HL-60/S4 (cell line): ENCODE data around the gene PRDM16.

Experiments
- in situ Hi-C: fragments of 300-500 bp; cut with MboI; formaldehyde crosslinking; loops from 2 replicates; pipeline ENCODE4 v1.14.3; 2022; ENCODE audit warnings: low sequenced_read_pairs

Gene PRDM16

GRCh38 chr1:3360646-3361257, 291.7 kb downstream of the PRDM16 start:
- in situ Hi-C loops = no loop called here

DNA sequence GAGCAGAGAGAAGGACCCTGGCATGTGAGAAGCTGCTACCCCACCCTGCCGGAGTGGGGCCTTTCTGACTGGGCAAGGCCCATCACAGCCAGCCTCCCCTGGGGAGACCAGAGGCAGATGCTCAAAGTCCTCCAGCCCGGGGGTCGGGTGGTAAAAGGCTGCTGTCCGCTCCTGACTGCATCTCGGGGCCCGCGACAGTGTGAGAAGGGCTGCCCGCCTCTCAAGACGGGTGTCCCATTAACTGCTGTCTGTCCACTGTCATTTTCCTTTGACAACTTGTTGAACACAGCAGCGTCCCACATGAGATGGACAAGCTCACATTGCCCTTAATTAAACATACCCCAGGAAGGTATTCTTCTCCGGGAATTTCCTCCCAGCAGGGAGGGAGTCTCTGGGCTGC, 294.0 kb downstream of the PRDM16 start:
- in situ Hi-C loops = no loop called here

DNA sequence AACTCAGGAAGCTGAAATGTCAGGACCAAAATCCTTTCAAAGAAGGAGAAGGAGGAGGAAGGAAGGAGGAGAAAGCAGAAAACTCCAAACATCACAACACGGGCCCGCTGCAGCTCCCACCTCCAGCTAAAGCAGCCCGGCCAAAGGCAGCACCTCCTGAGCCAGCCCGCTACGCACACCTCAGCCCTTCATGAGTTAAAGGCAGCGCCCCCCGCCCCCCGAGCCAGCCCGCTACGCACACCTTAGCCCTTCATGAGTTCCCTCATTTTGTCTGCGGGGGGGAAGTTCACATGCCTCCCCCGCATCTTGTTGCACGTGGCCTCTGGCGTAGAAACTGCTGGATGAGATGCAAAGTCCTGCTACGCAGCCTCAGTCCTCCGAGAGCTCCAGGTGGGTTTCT, 294.8 kb downstream of the PRDM16 start:
- in situ Hi-C loops = no loop called here

GRCh38 chr1:3364551-3364950, 295.5 kb downstream of the PRDM16 start:
- in situ Hi-C loops = no loop called here

DNA sequence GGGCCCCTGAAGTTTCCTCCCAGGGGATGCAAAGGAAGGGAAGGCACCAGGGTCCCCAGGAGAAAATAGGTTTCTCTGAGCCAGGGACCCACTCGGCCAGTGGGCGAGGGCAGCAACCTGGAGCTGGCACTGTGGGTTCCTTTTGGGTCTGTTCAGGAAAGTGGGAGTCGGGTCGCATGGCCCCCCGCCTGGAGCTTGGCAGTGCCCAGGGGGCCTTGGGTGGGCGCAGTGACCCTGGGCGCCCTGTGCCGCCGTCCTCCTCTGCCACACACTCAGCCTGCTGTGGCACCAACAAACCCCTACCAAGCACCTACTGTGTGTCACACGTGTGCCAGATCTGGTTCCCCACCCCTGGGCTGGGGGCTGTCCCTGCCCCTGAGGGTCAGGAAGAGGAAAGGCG, 296.0 kb downstream of the PRDM16 start:
- in situ Hi-C loops = no loop called here

- in situ Hi-C loops = no loop called here
Measured at GRCh38 chr1:3365523-3366125, 296.6 kb downstream of the PRDM16 start.

DNA sequence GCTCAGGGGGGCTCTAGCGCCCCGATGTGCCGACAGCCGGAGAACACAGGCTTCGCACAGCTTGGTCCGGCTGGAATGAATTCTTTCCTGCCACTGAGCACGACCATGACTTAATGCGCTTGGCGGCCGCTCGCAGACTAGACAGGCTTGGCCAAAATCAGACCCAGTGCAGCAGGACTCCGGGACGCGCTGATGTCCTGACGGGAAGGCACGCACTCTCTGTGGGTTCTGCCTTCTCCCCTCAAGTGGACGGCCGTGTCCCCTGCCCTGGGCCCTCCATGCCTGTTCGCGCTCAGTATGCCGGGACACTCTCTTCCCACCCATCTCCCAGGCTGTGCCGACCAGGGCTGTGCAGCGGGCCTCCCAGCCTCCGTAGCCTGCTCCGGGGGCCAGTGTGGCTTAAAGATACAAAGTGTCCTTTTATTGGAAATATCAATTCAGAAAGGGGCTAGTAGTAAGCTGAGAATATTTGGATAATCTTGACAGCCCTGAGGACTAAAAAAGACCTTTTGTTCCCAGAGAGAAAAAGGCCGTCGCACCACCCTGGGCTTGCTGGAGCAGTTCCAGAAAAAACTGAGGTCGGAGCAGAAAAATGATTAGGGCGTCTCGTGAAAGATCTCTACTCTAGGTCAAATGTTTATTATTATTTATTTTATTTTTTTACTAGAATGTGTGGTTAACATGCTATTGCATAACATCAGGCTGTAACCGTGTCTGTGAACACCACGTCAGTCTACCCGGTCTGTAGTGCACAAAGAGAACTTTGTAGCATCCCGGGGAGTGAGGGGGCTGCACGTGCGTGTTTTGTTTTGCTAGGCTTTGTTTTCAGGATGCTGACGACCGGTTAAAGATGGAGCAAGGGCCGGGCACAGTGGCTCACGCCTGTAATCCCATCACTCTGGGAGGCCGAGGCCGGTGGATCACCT, 297.4 kb downstream of the PRDM16 start:
- in situ Hi-C loops = no loop called here

DNA sequence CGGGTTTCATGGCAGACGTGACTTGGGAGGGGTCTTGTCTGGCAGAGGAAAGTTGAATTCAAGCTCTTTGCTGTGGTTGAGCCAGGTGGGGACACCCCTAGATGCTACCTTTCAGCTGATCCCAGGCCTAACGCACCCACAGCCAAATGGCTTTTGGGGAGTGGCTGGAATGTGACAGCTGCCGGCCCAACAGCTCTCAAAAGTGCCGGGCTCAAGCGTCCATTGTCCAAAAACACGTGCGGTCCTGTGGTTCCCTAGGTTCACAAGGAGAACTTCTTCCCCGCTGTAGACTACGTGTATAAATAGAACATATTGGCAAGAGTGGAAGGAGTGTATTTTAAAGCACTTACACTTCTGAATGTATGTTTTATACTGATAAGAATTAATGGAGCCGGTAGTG, 298.4 kb downstream of the PRDM16 start:
- in situ Hi-C loops = no loop called here

GRCh38 chr1:3368059-3368458, 299.1 kb downstream of the PRDM16 start:
- in situ Hi-C loops = no loop called here

DNA sequence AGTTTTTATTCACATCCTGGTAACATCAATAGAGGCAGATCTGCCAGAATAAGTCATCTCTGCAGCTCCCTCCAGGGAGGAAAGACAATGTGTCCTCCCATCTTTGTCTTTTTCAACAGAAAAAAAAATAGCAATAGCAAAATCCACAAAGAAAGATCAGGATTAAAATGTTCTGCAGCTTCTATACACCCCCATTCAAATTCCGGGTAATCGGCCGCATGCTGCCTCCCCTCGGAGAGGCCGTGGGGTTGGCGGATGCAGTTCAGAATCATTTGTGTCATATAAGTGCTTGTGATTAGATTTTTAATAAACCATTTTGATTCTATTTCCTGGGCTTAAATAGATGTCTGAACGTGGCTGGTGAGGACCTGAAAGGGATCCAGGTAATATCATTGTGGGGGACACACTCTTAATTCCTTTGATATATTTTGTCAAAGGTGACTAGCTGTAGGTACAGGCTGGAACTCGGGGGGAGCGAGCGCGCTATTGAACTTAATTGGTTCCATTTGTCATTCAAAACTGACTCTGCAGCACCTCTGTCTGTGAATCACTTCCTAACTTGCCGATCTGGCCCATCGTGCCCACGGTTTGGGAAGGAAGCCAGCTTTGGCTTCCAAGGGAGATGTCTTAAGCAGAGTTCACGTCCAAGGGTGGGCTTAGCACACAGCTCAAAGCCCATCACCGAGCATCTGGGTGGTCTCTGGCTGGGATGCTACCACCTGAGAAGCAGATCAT, 299.9 kb downstream of the PRDM16 start:
- in situ Hi-C loops = no loop called here

DNA sequence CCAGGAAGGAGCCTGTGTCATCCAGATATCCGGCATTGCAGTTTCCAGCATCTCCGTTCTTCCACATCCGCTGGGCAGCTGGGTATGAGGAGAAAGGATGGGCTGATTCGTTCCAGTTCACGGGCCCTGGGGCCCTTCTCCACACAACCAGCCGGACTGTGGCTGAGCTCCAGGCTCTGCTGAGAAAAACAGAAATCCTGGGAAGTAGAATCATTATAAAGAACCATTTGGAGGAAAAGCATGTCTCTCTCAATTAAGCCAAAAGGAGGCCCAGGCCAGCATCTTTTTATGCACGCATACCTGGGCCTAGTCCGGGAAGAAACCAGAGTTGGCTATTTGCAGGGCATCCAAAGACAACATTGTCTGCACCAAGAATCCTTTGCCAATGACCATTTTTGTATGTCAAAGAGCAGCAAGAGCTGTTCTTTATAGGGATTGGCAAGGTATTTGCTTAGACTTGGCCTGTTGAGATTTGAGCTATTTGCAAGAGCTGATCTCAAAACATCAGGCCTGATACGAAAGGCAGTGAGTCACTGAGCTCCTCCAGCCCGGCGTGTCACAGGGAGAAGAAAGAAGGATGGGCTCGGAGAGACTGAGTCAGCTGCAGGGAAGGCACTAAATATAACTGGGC, 300.6 kb downstream of the PRDM16 start:
- in situ Hi-C loops = no loop called here

GRCh38 chr1:3370856-3371703, 302.1 kb downstream of the PRDM16 start:
- in situ Hi-C loops = no loop called here

DNA sequence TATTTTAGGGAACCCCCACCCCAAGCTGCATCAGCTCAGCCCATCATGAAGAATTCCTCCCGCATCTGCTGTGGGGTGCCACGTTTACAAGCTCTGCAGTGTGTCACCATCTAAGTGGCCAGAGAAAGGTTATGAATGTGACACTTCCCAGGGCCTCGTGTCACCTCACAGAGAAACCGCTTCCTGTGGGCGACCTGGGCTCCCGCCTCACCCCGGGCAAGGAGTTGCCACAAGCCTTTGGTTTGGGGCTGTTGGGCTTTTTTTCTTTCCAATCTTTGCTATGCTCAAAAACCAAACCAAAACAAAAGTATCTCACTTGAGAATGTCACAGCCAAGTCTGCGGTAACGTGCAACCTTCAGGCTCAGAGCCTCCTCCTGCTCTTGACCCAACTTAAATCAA, 303.3 kb downstream of the PRDM16 start:
- in situ Hi-C loops = no loop called here

DNA sequence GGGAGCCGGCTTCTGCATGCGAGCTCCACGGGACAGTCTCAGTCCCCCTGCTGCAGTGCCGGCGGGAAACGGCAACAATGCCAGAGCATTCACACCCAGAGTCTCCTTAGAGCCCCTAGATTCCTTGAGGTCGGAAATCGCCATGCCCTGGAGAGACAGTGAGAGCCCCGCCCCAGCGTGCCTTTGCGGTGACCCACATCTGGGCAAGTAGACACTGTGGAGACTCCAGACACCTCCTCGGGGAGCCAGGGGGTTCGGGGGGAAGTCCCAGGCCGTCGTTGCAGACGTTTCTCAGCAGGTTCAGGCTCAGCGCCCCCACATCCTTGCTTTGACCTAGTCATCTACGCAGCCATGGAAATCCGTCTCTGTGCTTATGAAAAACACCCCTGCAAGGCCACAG, 304.2 kb downstream of the PRDM16 start:
- in situ Hi-C loops = no loop called here

GRCh38 chr1:3373700-3374405, 304.9 kb downstream of the PRDM16 start:
- in situ Hi-C loops = no loop called here

GRCh38 chr1:3375245-3375644, 306.2 kb downstream of the PRDM16 start:
- in situ Hi-C loops = no loop called here

GRCh38 chr1:3377166-3377565, 308.2 kb downstream of the PRDM16 start:
- in situ Hi-C loops = no loop called here

DNA sequence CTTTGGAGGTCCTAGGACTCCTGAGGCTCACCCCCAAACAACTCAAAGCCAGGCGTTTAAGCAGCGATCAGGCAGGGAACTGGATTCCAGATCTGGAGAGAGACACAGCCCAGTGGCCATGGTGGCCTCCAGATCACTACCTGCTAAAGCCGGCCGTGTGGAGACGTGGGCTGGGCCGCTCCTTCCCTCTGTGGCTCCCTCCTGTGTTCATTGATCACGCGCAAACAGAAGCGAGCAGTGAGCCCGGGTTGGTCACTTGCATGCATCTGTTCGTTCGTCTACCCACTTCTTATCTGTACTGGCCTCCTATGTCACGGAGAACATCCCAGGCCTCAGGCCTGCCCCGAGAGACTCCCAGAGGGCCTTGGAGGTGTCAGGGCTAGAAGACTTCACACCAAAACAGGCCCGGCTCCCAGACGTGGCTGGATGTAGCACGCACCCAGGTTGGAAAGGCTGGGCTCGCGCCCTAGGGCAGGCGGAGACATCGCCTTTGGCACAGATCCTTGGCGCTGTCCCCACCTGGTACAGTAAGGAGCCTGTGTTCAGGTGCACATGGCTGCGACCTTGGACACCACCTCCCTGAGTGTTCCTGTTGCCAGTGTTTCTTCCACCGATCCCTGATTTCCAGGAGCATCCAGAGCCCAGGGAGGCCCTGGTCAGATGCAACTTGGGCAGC, 308.7 kb downstream of the PRDM16 start:
- in situ Hi-C loops = no loop called here
